LNCaP clone FGC (cell line): Measurements from ENCODE around the gene ZMIZ1.

Experiments
- DNase-seq: peaks from one replicate; pipeline ENCODE4 v3.0.0-alpha.2; 2011; ENCODE audit warnings: low read depth
- H3K4me3 ChIP-seq: 2 replicates; pipeline ENCODE4 v1.5.1; 2011; ENCODE audit warnings: mild to moderate bottlenecking, low read depth, low read length, control low read depth
- TF ChIP-seq, protein P1 (sequence below): IDR thresholded peaks from 2 replicates; pipeline ENCODE4 v1.5.1; 2012; ENCODE audit warnings: mild to moderate bottlenecking; ENCODE audit not compliant: control insufficient read depth, insufficient read depth; ENCODE audit errors: extremely low read depth

ZMIZ1 gene

DNA sequence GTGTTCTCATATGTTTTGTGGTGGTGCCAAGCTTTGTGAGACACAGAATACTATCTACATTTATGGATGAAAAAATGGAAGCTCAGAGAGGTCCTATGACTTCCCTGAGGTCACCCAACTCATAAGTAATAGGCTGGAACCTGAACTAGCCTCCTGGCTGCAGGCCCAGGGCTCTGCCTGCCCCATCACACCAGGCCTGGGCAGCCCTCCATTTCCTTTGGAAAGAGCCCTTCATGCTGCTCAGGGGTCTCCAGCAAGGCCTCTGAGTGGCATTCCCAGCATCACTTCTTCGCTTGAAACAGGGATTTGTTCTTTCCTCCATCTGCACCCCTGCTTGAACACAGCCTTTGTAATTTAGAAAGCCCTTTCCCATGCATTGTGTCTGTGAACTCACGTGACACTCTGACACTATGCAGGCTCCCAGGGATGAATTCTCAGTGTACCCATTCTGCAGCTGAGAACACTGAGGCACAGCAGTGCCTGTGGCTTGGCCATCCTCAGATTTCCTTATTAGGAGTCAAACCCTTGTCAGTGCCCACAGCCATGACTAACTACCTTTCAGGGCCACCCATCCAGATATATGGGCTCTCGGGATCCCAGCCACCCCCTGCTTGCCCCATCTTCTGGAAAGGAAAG lies 150.7 kb downstream of the ZMIZ1 start:
- no peak for DNase-seq
- no peak overlapping the region for H3K4me3 ChIP-seq
- TF ChIP-seq, protein P1, sequence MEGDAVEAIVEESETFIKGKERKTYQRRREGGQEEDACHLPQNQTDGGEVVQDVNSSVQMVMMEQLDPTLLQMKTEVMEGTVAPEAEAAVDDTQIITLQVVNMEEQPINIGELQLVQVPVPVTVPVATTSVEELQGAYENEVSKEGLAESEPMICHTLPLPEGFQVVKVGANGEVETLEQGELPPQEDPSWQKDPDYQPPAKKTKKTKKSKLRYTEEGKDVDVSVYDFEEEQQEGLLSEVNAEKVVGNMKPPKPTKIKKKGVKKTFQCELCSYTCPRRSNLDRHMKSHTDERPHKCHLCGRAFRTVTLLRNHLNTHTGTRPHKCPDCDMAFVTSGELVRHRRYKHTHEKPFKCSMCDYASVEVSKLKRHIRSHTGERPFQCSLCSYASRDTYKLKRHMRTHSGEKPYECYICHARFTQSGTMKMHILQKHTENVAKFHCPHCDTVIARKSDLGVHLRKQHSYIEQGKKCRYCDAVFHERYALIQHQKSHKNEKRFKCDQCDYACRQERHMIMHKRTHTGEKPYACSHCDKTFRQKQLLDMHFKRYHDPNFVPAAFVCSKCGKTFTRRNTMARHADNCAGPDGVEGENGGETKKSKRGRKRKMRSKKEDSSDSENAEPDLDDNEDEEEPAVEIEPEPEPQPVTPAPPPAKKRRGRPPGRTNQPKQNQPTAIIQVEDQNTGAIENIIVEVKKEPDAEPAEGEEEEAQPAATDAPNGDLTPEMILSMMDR = no peak

DNA sequence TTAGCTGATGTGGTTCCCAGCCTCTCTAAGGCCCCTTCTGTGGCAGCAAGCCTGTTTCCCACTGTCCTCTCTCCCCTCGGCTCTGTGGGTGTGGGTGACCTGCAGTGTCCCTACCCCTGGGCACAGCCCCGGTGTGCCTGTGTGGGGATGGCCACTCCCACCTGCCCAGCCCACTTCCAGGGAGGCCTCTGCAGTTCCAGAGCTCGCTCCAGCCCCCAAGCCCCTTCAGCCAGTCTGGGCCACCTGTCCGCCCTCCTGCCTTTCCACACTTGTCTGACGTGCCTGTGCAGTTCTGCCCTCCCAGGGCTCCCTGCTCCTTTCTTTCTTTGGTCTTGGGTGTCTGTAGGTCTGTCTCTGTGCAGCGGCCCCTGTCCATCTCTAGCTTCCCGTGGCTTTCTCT lies 151.5 kb downstream of the ZMIZ1 start:
- no peak overlapping the region for H3K4me3 ChIP-seq
- TF ChIP-seq, protein P1 = no peak

DNA sequence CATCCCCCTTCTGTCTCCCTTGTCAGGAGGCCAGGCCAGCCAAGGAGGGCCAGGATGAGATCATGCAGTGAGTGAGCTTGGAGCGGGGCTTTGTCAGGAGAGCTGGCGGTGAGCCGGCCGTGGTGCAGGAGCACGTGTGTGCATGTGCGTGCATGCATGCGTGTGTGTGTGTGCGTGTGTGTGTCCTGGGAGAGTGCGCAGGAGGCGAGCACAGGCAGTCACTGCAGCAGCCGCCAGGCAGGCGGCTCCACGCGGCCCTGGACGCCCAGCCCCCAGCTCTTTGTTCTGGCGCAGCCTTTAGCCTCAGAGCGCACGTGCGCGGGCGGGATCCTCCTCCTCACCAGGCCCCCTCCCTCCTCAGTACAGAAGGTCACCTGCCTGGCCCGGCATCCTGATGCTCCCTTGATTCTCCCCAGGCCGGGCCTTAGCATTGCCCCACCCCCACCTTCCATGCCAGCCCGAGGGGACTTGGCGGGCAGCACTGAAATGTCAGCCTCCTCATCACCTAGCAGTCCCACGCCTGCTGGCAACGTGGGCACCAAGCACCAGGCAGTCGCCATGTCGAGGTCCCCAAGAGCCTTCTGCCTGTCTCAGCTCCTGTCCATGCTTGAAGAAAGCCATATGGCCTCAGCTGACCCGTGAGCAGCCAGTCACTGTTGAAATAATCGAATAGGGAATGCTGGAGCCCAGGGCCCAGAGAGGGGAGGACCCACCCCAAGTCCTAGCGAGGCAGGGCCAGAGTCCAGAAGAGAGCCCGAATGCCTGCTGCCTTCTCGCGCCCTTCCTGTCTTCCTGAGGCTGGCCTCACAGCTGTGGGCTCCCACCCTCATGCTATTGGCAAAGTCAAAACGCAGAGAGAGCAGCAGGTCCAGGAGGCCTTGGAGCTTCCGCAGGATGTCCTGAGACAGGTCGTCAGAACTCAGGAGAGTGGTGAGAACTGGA lies 152.6 kb downstream of the ZMIZ1 start:
- TF ChIP-seq, protein P1 = no peak
- DNase-seq = no peak
- no peak overlapping the region for H3K4me3 ChIP-seq

More for the DNA sequence above, 151.5 kb downstream of the ZMIZ1 start:
- no peak for DNase-seq

DNA sequence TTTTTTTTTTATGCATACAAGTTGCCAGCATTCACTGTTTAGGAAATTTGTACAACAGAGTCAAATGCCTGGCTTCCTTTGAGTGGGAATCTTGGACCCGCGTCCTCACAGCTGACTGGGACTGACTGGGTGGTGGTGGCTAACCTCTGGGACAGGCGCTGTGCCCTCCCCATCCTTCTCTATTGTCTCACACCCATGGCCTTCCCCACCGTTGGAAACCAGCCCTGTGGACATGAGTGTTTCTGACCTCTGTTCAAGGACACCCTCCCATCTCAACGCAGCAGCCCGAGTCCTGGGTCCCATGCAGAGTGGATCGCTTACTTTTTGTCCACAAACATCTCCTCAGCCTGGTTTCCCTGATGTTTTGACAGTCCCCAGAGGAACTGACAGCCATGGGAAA lies 153.4 kb downstream of the ZMIZ1 start:
- DNase-seq = no peak
- TF ChIP-seq, protein P1 = no peak

DNA sequence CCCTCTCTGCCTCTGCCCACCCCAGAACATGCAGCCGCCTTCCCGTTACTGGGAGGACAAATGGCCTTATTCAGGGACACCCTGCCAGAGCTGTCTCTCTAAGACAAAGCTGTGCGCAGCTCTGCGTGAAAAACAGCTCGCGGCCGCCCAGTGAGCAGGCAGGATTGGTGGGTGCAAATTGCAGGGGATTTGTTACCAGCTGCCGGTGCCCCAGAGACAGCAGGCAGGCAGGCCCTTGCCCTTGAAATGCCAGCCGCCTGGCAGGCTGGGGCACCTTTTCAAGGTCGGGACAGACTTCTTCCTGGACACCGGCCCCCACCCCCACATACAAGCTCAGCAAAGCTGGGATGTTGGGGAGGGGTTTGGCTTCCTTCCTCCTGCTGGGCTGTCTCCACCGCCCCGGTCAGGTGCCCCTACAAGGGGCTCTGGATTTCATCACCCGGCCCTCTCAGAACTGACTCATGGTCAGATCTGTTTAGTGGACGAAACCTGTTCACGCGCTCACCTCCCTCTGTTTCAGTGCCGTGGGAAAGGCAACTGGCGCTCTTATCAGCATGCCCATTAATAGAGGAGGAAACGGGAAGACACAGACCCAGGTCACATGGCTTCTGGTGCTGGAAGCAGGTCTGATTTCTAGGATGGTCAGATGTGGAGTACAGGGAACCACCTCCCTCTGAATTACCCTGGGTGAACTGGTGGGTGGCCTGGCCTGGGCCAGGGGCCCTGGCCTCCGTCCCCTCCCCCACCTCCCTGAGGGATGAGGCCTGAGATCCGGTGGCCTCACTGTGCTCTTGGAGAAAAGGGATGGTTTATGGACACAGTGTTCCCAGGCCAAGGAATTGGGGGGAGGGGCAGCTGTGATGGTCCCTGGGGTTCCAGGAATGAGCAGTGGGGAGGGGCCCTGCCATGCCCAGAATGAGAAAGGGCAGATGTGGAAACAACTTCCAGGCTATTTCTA lies 154.6 kb downstream of the ZMIZ1 start:
- no peak for DNase-seq
- no peak overlapping the region for H3K4me3 ChIP-seq
- TF ChIP-seq, protein P1 = no peak

More for the DNA sequence above, 153.4 kb downstream of the ZMIZ1 start:
- no peak overlapping the region for H3K4me3 ChIP-seq

DNA sequence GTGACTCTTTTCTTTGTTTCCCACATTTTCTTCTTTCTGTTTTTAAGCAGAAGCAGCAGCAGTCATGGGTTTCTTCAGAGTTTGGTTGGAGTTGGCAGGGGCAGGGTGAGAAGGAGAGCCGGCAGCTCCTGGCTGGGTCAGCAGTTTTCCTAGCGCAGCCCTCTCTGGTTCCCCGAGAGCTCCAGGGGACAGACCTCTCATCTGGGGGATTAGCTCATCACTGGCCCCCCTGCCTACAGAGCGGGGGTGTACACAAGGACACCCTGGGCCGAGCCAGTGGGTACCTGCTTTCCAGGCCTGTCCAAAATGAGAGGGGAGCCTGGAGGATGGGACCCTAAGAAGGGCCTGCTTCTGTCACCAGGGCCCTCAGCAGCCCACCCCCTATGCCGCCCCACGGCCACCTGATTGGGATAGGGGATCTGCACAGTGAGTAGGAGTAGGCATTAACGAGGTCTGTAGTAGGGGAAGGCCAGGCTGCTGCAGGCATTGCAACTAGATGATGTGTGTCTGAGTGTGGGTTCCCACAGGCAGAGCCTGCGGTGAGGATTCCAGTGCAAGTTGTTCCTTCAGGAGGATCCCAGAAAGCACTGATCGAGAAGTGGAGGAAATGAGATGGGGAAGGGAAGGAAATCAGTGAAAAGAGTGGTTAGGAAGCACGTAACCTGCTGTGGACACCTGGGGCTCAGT lies 155.6 kb downstream of the ZMIZ1 start:
- DNase-seq = no peak
- H3K4me3 ChIP-seq = no peak overlapping the region
- TF ChIP-seq, protein P1 = no peak
